Cardiac fibroblast (primary cell): Measurements from ENCODE around the gene P2RY14.

Experiments
- DNase-seq, 2 donors: peaks; one replicate each; pipeline versions ENCODE4 v3.0.0 to v3.0.0-alpha.2; 2010; ENCODE audit warnings: low read depth in 2 of 2
- H3K4me3 ChIP-seq, 2 donors: replicated peaks in 1 of 2; 1 replicate in 1 of 2; 2 replicates in 1 of 2; pipeline ENCODE4 v1.5.1; 2011; ENCODE audit warnings: low read depth in 2 of 2, low read length in 2 of 2, mild to moderate bottlenecking in 2 of 2, moderate library complexity in 1 of 2
- CTCF ChIP-seq: IDR thresholded peaks from one replicate; pipeline ENCODE4 v1.5.1; 2011; ENCODE audit warnings: low read depth, mild to moderate bottlenecking, low read length, inconsistent platforms

The P2RY14 gene

GRCh38 chr3:151318313-151318712 is 40.0 kb upstream of the P2RY14 start:
- no peak overlapping the region for H3K4me3 ChIP-seq
- peak; percentile 31 to 44 for DNase-seq
- no peak for TF ChIP-seq CTCF

- TF ChIP-seq CTCF, result no peak
- DNase-seq, result peak in 1 of 2 donors; percentile 64
- no peak within 1 kb of the TSS for H3K4me3 ChIP-seq
Measured at GRCh38 chr3:151316267-151316991, 38.1 kb upstream of the P2RY14 start, which contains the start of gene GPR87. Gene GPR87 (minus strand): TSS chr3:151316820. CDS start chr3:151300100, 16,720 bp downstream.

GRCh38 chr3:151315846-151316245 is 37.5 kb upstream of the P2RY14 start:
- TF ChIP-seq CTCF, result no peak
- H3K4me3 ChIP-seq, result no peak overlapping the region
- no peak for DNase-seq

GRCh38 chr3:151315136-151315535 is 36.8 kb upstream of the P2RY14 start:
- DNase-seq, result peak; percentile 58 to 73
- TF ChIP-seq CTCF, result no peak
- no peak overlapping the region for H3K4me3 ChIP-seq

GRCh38 chr3:151314593-151314992 is 36.3 kb upstream of the P2RY14 start:
- TF ChIP-seq CTCF, result no peak
- no peak for DNase-seq
- no peak overlapping the region for H3K4me3 ChIP-seq

GRCh38 chr3:151314137-151314536 is 35.8 kb upstream of the P2RY14 start:
- TF ChIP-seq CTCF, result no peak
- H3K4me3 ChIP-seq, result no peak overlapping the region
- DNase-seq, result no peak

GRCh38 chr3:151312972-151313371 is 34.6 kb upstream of the P2RY14 start:
- no peak for TF ChIP-seq CTCF
- DNase-seq, result no peak

More at GRCh38 chr3:151312972-151313371, 34.6 kb upstream of the P2RY14 start:
- no peak overlapping the region for H3K4me3 ChIP-seq
